Measurements from ENCODE around the gene CD86. TPM values are rescaled to one million over a fixed set of nuclear protein-coding genes. Genes with fewer than 3 reads are reported as not detected.

CD86 gene
- total RNA-seq, 1 experiment from 2014 or later, result not detected

GRCh38 chr3:122011396-122011795 lies 43.8 kb upstream of the CD86 start:
- ChIA-PET POLR2A (no interaction called here), CTCF (interaction anchor here (0.6 to 1.4 kb wide), 2 partner anchors 11 to 247 kb away, joined by 3 to 5 read pairs; partner anchors contain the start of gene ILDR1)

GRCh38 chr3:122012821-122013220 lies 42.3 kb upstream of the CD86 start:
- H3K27ac Mint-ChIP-seq (ENCODE audit: low read depth, unreplicated experiment), result no peak overlapping the region
- H3K27me3 Mint-ChIP-seq (ENCODE audit: insufficient read depth, unreplicated experiment), result no peaks in the 10 kb centered on the region
- TF ChIP-seq CTCF (IDR thresholded peaks at IDR 0.05; ENCODE audit: unreplicated experiment), result no peak
- ChIA-PET CTCF (interaction anchor here (0.6 to 0.9 kb wide), 4 partner anchors 12 to 422 kb away, joined by 3 to 4 read pairs (median 4); no protein-coding TSS in a partner anchor), POLR2A (interaction anchor here (0.7 to 1.1 kb wide), 2 partner anchors 11 to 12 kb away, joined by 3 read pairs; no protein-coding TSS in a partner anchor)
- no peaks in the 10 kb centered on the region for H3K9me3 Mint-ChIP-seq (ENCODE audit: unreplicated experiment)
- no TSS peak for BruUV-seq (replicated peaks)
- no peak for DNase-seq (ENCODE audit: unreplicated experiment)
- intact Hi-C loops (cut with micrococcal nuclease), result no loop called here
- H3K4me3 Mint-ChIP-seq (ENCODE audit: unreplicated experiment), result no peak overlapping the region
- H3K36me3 Mint-ChIP-seq (ENCODE audit: insufficient read depth, unreplicated experiment), result no peaks in the 10 kb centered on the region
- H3K4me1 Mint-ChIP-seq (ENCODE audit: insufficient read depth, unreplicated experiment), result no peaks in the 10 kb centered on the region

More at GRCh38 chr3:122011396-122011795, 43.8 kb upstream of the CD86 start:
- Mint-ChIP-seq H3K27ac (ENCODE audit: low read depth, unreplicated experiment) (no peak overlapping the region), H3K9me3 (ENCODE audit: unreplicated experiment) (no peaks in the 10 kb centered on the region), H3K36me3 (ENCODE audit: insufficient read depth, unreplicated experiment) (no peaks in the 10 kb centered on the region), H3K27me3 (ENCODE audit: insufficient read depth, unreplicated experiment) (no peaks in the 10 kb centered on the region), H3K4me1 (ENCODE audit: insufficient read depth, unreplicated experiment) (no peaks in the 10 kb centered on the region), H3K4me3 (ENCODE audit: unreplicated experiment) (no peak overlapping the region)
- BruUV-seq (replicated peaks), result no TSS peak
- no peak for TF ChIP-seq CTCF (IDR thresholded peaks at IDR 0.05; ENCODE audit: unreplicated experiment)
- intact Hi-C loops (cut with micrococcal nuclease), result no loop called here
- DNase-seq (ENCODE audit: unreplicated experiment), result no peak

- no TSS peak for BruUV-seq (replicated peaks)
- DNase-seq (ENCODE audit: unreplicated experiment), result no peak
- no peaks in the 10 kb centered on the region for H3K36me3 Mint-ChIP-seq (ENCODE audit: insufficient read depth, unreplicated experiment)
- no peak overlapping the region for H3K27ac Mint-ChIP-seq (ENCODE audit: low read depth, unreplicated experiment)
- intact Hi-C loops (cut with micrococcal nuclease), result no loop called here
- TF ChIP-seq CTCF (IDR thresholded peaks at IDR 0.05; ENCODE audit: unreplicated experiment), result no peak
- no peaks in the 10 kb centered on the region for H3K4me1 Mint-ChIP-seq (ENCODE audit: insufficient read depth, unreplicated experiment)
- ChIA-PET CTCF (interaction anchor here (0.6 to 0.8 kb wide), 3 partner anchors 11 to 234 kb away, joined by 3 read pairs; no protein-coding TSS in a partner anchor), POLR2A (interaction anchor here (1.1 kb wide), 1 partner anchor 68 kb away, joined by 3 read pairs; no protein-coding TSS in a partner anchor)
- H3K4me3 Mint-ChIP-seq (ENCODE audit: unreplicated experiment), result no peak overlapping the region
- no peaks in the 10 kb centered on the region for H3K9me3 Mint-ChIP-seq (ENCODE audit: unreplicated experiment)
- H3K27me3 Mint-ChIP-seq (ENCODE audit: insufficient read depth, unreplicated experiment), result no peaks in the 10 kb centered on the region
Measured at GRCh38 chr3:122013448-122013925, 41.7 kb upstream of the CD86 start.

GRCh38 chr3:122014741-122015140 lies 40.4 kb upstream of the CD86 start:
- Mint-ChIP-seq H3K4me1 (ENCODE audit: insufficient read depth, unreplicated experiment) (no peaks in the 10 kb centered on the region), H3K27me3 (ENCODE audit: insufficient read depth, unreplicated experiment) (no peaks in the 10 kb centered on the region), H3K4me3 (ENCODE audit: unreplicated experiment) (no peak overlapping the region), H3K9me3 (ENCODE audit: unreplicated experiment) (no peaks in the 10 kb centered on the region), H3K27ac (ENCODE audit: low read depth, unreplicated experiment) (no peak overlapping the region), H3K36me3 (ENCODE audit: insufficient read depth, unreplicated experiment) (no peaks in the 10 kb centered on the region)
- TF ChIP-seq CTCF (IDR thresholded peaks at IDR 0.05; ENCODE audit: unreplicated experiment), result no peak
- POLR2A ChIA-PET, result no interaction called here
- no peak for DNase-seq (ENCODE audit: unreplicated experiment)
- no TSS peak for BruUV-seq (replicated peaks)
- intact Hi-C loops (cut with micrococcal nuclease), result no loop called here
- CTCF ChIA-PET, result interaction anchor here (1.7 kb wide), 1 partner anchor 19 kb away, joined by 5 read pairs; no protein-coding TSS in a partner anchor

All from MCF 10A (cell line).